HCT116 (cell line): ENCODE data around the gene ITPR2. TPM values are rescaled to one million over a fixed set of nuclear protein-coding genes. Genes with fewer than 3 reads are reported as not detected.

ENCODE experiments used
- ATAC-seq: fragments of 200-7000 bp; cut with Tn5 transposase; 2 replicates; pipeline ENCODE4 v1.9.1; 2020; ENCODE audit warnings: mild to moderate bottlenecking, moderate library complexity
- BruUV-seq: library from RNA; stranded (reverse); fragments of 400-500 nt; replicated peaks from 2 replicates; lab custom pipeline; 2021; lab: Mats Ljungman, UMichigan
- CTCF ChIA-PET: fragments of 300-600 bp; sonication (Branson Sonifier 250); formaldehyde crosslinking; loops from one replicate; lab custom pipeline; 2021; ENCODE audit warnings: antibody characterized with exemption; lab: Charles Lee
- POLR2A ChIA-PET: fragments of 300-600, 350-600 bp; sonication (Branson Sonifier 250); formaldehyde crosslinking; loops from one replicate; lab custom pipeline; 2021; ENCODE audit warnings: antibody characterized with exemption; lab: Charles Lee
- RAD21 ChIA-PET, 2 experiments: fragments of 300-600 bp; sonication (Branson Sonifier 250); formaldehyde crosslinking; loops; one replicate each; lab custom pipeline; 2023; ENCODE audit warnings: low total read pairs in 2 of 2; ENCODE audit not compliant: uncharacterized antibody in 2 of 2, unreplicated experiment in 2 of 2, low non-redundant PET in 1 of 2; lab: Charles Lee
- DNase-seq: peaks from one replicate; pipeline ENCODE4 v3.0.0-alpha.2; 2010; ENCODE audit warnings: low read depth, low spot score
- H2AFZ ChIP-seq: fragments of 200-600 bp; shearing (Covaris generic), sonication (generic); 2 replicates; pipeline ENCODE4 v1.6.1; 2017; ENCODE audit warnings: low read depth, mixed run types, mixed read lengths, antibody characterized with exemption, low read length; ENCODE audit not compliant: poor library complexity, severe bottlenecking
- H3K27ac ChIP-seq: 2 replicates; pipeline ENCODE4 v1.5.1; 2012; ENCODE audit warnings: low read depth, low read length
- H3K27me3 ChIP-seq: fragments of 200-600 bp; sonication (generic); 2 replicates; pipeline ENCODE4 v1.6.1; 2016; ENCODE audit warnings: mixed run types, low read length, mixed read lengths; ENCODE audit not compliant: insufficient read depth
- H3K36me3 ChIP-seq, 2 experiments: fragments of 200-500 bp in 1 of 2; fragments of 200-600 bp in 1 of 2; sonication (Bioruptor generic) in 1 of 2; sonication (generic) in 1 of 2; 2 replicates each; pipeline versions ENCODE4 v1.5.1 to v1.6.1; 2014 to 2016; ENCODE audit warnings: low read length in 2 of 2, inconsistent platforms in 1 of 2, mixed read lengths in 1 of 2, mixed run types in 1 of 2; ENCODE audit not compliant: insufficient read depth in 2 of 2, control insufficient read depth in 1 of 2
- H3K4me1 ChIP-seq, 2 experiments: fragments of 200-600 bp in 1 of 2; sonication (generic) in 1 of 2; 2 replicates each; pipeline versions ENCODE4 v1.5.1 to v1.6.1; 2012 to 2017; ENCODE audit warnings: low read length in 2 of 2, inconsistent platforms in 1 of 2, mild to moderate bottlenecking in 1 of 2, mixed read lengths in 1 of 2, mixed run types in 1 of 2, moderate library complexity in 1 of 2; ENCODE audit not compliant: insufficient read depth in 2 of 2, control insufficient read depth in 1 of 2
- H3K4me2 ChIP-seq: fragments of 200-600 bp; sonication (generic); 2 replicates; pipeline ENCODE4 v1.6.1; 2017; ENCODE audit warnings: mixed run types, low read length, mixed read lengths
- H3K4me3 ChIP-seq, 2 experiments: fragments of 200-600 bp in 1 of 2; sonication (generic) in 1 of 2; replicated peaks in 1 of 2; 2 replicates each; pipeline ENCODE4 v1.5.1; 2011 to 2016; ENCODE audit warnings: low read length in 2 of 2, control low read depth in 1 of 2, low read depth in 1 of 2, mild to moderate bottlenecking in 1 of 2, mixed read lengths in 1 of 2, mixed run types in 1 of 2
- H3K79me2 ChIP-seq: fragments of 200-600 bp; sonication (generic); 2 replicates; pipeline ENCODE4 v1.6.1; 2017; ENCODE audit warnings: mild to moderate bottlenecking, mixed run types, low read length, moderate library complexity, mixed read lengths; ENCODE audit not compliant: insufficient read depth
- H3K9ac ChIP-seq: fragments of 200-600 bp; sonication (generic); 2 replicates; pipeline ENCODE4 v1.6.1; 2016; ENCODE audit warnings: low read length, mixed read lengths
- H3K9me2 ChIP-seq: fragments of 200-600 bp; sonication (generic), shearing (Covaris generic); 2 replicates; pipeline ENCODE4 v1.6.1; 2017; ENCODE audit warnings: mixed run types, mild to moderate bottlenecking, moderate library complexity; ENCODE audit not compliant: insufficient read depth
- H3K9me3 ChIP-seq, 2 experiments: fragments of 200-500 bp in 1 of 2; fragments of 200-600 bp in 1 of 2; sonication (Bioruptor generic) in 1 of 2; sonication (generic) in 1 of 2; 2 replicates each; pipeline ENCODE4 v1.6.1; 2014 to 2017; ENCODE audit warnings: low read length in 2 of 2, mixed read lengths in 2 of 2, inconsistent platforms in 1 of 2, low read depth in 1 of 2, mild to moderate bottlenecking in 1 of 2, mixed run types in 1 of 2, moderate library complexity in 1 of 2; ENCODE audit not compliant: control insufficient read depth in 1 of 2, insufficient read depth in 1 of 2
- H4K20me1 ChIP-seq: fragments of 200-600 bp; sonication (generic), shearing (Covaris generic); 2 replicates; pipeline ENCODE4 v1.6.1; 2017; ENCODE audit warnings: mixed run types, mild to moderate bottlenecking, moderate library complexity; ENCODE audit not compliant: insufficient read depth
- CBX3 ChIP-seq: IDR thresholded peaks from 2 replicates; pipeline ENCODE4 v1.6.1; 2012; ENCODE audit warnings: low read depth
- CEBPB ChIP-seq: IDR thresholded peaks from 2 replicates; pipeline ENCODE4 v1.6.1; 2012; ENCODE audit warnings: low read depth
- ELF1 ChIP-seq: IDR thresholded peaks from 2 replicates; pipeline ENCODE4 v1.6.1; 2012; ENCODE audit warnings: low read depth, borderline replicate concordance
- EZH2phosphoT487 ChIP-seq: fragments of 200-600 bp; IDR thresholded peaks from 2 replicates; pipeline ENCODE4 v1.6.1; 2018; ENCODE audit warnings: antibody characterized with exemption, borderline replicate concordance
- JUND ChIP-seq: IDR thresholded peaks from 2 replicates; pipeline ENCODE4 v1.6.1; 2012
- POLR2A ChIP-seq: IDR thresholded peaks from 2 replicates; pipeline ENCODE4 v1.7.0; 2011; ENCODE audit warnings: borderline replicate concordance; ENCODE audit not compliant: insufficient read depth, insufficient read length; ENCODE audit errors: extremely low read depth
- POLR2AphosphoS5 ChIP-seq: IDR thresholded peaks from 2 replicates; pipeline ENCODE4 v1.6.1; 2011; ENCODE audit warnings: mild to moderate bottlenecking, low read depth, low read length, moderate library complexity
- SP1 ChIP-seq: IDR thresholded peaks from 2 replicates; pipeline ENCODE4 v1.6.1; 2012; ENCODE audit warnings: low read depth
- SRF ChIP-seq: IDR thresholded peaks from 2 replicates; pipeline ENCODE4 v1.6.1; 2012; ENCODE audit warnings: low read depth
- TCF7L2 ChIP-seq: IDR thresholded peaks from 2 replicates; pipeline ENCODE4 v1.7.0; 2011; ENCODE audit warnings: borderline replicate concordance, inconsistent platforms; ENCODE audit not compliant: insufficient read depth, insufficient read length; ENCODE audit errors: extremely low read depth
- YY1 ChIP-seq: IDR thresholded peaks from 2 replicates; pipeline ENCODE4 v1.6.1; 2011; ENCODE audit warnings: low read length, low read depth, moderate library complexity, mild to moderate bottlenecking; ENCODE audit not compliant: insufficient replicate concordance; ENCODE audit errors: extremely low read depth
- intact Hi-C: fragments of 100-400 bp; cut with micrococcal nuclease; formaldehyde crosslinking; loops from 2 replicates; pipeline ENCODE4 v1.10.0; 2022
- total RNA-seq: library from RNA; stranded (reverse); gene quantifications from one replicate; pipeline ENCODE4 v1.2.1, GENCODE V29; 2021; ENCODE audit not compliant: unreplicated experiment
- TF ChIP-seq, protein P1 (sequence below): IDR thresholded peaks from 2 replicates; pipeline ENCODE4 v1.6.1; 2012; ENCODE audit warnings: low read depth
- TF ChIP-seq, protein P2 (sequence below), 3 experiments: fragments of 200-600 bp in 1 of 3; sonication (generic) in 1 of 3; IDR thresholded peaks in 2 of 3; conservative IDR thresholded peaks in 1 of 3; 2 replicates each; pipeline ENCODE4 v1.5.1; 2012 to 2017; ENCODE audit warnings: low read depth in 2 of 3, low read length in 2 of 3, antibody characterized with exemption in 1 of 3, borderline replicate concordance in 1 of 3, control low read depth in 1 of 3, mild to moderate bottlenecking in 1 of 3, mixed read lengths in 1 of 3, mixed run types in 1 of 3, moderate library complexity in 1 of 3; ENCODE audit not compliant: insufficient read depth in 1 of 3

ITPR2 gene
- total RNA-seq, 1 experiment from 2014 or later: 6.5 TPM

DNA sequence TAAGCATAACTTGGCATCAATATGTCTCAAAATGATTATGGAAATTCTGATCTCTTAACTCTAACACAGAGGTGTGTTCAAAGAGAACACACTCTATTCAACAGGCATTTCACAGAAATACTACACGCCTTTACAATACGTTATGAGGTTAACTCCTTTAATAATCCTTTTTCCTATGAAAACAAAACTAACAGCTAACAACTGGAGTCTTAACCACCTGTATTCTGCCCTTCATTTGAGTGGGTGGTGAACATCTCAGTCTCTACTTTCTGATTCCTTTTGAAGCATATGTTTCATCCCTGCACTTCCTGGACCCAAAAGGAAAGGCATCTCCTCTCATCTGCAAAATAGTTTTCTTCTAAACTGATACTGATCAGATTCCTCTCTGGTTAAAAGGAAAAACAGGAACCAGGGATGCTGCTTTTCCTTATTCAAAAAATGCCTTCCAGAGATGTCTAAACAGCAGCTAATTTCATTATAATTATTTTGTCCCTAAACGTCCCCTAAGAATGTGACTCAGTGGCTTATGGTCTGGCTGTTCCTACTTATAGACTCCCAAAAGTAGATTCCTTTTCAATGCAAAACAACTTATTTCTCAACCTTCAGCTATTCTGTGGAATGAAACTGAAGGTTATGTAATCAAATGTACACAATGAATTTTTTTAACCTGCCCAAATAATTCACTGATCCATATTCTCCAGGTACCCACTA, 24.1 kb downstream of the ITPR2 start:
- no peak overlapping the region for H2AFZ ChIP-seq
- H3K27ac ChIP-seq: no peak overlapping the region
- H4K20me1 ChIP-seq: no peaks in the 10 kb centered on the region
- no peak for DNase-seq
- 0 out of 2 replicates have a peak, but pooled peaks cover 5% of the 10 kb centered on the region for H3K9me2 ChIP-seq
- no peaks in the 10 kb centered on the region for H3K36me3 ChIP-seq
- TF ChIP-seq CEBPB (no peak), YY1 (no peak), POLR2A (no peak), ELF1 (no peak), CBX3 (no peak), SP1 (no peak), TCF7L2 (no peak), SRF (no peak), JUND (no peak), POLR2AphosphoS5 (no peak), EZH2phosphoT487 (no peak)
- TF ChIP-seq, protein P1, sequence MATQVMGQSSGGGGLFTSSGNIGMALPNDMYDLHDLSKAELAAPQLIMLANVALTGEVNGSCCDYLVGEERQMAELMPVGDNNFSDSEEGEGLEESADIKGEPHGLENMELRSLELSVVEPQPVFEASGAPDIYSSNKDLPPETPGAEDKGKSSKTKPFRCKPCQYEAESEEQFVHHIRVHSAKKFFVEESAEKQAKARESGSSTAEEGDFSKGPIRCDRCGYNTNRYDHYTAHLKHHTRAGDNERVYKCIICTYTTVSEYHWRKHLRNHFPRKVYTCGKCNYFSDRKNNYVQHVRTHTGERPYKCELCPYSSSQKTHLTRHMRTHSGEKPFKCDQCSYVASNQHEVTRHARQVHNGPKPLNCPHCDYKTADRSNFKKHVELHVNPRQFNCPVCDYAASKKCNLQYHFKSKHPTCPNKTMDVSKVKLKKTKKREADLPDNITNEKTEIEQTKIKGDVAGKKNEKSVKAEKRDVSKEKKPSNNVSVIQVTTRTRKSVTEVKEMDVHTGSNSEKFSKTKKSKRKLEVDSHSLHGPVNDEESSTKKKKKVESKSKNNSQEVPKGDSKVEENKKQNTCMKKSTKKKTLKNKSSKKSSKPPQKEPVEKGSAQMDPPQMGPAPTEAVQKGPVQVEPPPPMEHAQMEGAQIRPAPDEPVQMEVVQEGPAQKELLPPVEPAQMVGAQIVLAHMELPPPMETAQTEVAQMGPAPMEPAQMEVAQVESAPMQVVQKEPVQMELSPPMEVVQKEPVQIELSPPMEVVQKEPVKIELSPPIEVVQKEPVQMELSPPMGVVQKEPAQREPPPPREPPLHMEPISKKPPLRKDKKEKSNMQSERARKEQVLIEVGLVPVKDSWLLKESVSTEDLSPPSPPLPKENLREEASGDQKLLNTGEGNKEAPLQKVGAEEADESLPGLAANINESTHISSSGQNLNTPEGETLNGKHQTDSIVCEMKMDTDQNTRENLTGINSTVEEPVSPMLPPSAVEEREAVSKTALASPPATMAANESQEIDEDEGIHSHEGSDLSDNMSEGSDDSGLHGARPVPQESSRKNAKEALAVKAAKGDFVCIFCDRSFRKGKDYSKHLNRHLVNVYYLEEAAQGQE: no peak
- TF ChIP-seq, protein P2, sequence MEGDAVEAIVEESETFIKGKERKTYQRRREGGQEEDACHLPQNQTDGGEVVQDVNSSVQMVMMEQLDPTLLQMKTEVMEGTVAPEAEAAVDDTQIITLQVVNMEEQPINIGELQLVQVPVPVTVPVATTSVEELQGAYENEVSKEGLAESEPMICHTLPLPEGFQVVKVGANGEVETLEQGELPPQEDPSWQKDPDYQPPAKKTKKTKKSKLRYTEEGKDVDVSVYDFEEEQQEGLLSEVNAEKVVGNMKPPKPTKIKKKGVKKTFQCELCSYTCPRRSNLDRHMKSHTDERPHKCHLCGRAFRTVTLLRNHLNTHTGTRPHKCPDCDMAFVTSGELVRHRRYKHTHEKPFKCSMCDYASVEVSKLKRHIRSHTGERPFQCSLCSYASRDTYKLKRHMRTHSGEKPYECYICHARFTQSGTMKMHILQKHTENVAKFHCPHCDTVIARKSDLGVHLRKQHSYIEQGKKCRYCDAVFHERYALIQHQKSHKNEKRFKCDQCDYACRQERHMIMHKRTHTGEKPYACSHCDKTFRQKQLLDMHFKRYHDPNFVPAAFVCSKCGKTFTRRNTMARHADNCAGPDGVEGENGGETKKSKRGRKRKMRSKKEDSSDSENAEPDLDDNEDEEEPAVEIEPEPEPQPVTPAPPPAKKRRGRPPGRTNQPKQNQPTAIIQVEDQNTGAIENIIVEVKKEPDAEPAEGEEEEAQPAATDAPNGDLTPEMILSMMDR (IDR thresholded peaks at IDR 0.05 in 2 of 3, conservative IDR thresholded peaks at IDR 0.05 in 1 of 3; ENCODE audit: borderline replicate concordance in 1 of 3, insufficient read depth in 1 of 3, low read depth in 2 of 3, low read length in 2 of 3): no peak
- no peak overlapping the region for H3K4me3 ChIP-seq
- no peak overlapping the region for H3K9ac ChIP-seq
- intact Hi-C loops: no loop called here
- no peaks in the 10 kb centered on the region for H3K27me3 ChIP-seq
- no peaks in the 10 kb centered on the region for H3K79me2 ChIP-seq
- CTCF ChIA-PET: no interaction called here
- no TSS peak for BruUV-seq
- RAD21 ChIA-PET: no interaction called here
- no peak overlapping the region for H3K4me2 ChIP-seq
- POLR2A ChIA-PET: interaction anchor here (1.0 kb wide), 1 partner anchor 24 kb away, joined by 3 read pairs; the partner anchor contains the start of gene ITPR2
- no peaks in the 10 kb centered on the region for H3K9me3 ChIP-seq
- no peak for ATAC-seq
- peaks cover 3% of the 10 kb centered on the region in 2 experiments; a peak in 2 of 4 replicates for H3K4me1 ChIP-seq
